ENCODE data around the gene PCDHGA3.
"Not testable (repeated sequence)": the region's sequence is repeated elsewhere in the genome, so short reads cannot be mapped to it uniquely, and the experiment has no call there.

Gene PCDHGA3

DNA sequence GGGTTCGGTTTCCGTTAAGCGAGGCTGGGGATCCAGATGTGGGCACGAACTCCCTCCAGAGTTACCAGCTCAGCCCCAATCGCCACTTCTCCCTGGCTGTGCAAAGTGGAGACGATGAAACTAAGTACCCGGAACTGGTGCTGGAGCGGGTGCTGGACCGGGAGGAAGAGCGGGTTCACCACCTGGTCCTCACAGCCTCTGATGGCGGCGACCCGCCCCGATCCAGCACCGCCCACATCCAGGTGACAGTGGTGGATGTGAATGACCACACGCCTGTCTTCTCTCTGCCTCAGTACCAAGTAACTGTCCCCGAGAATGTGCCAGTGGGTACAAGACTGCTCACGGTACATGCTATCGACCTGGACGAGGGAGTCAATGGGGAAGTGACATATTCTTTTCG, 39.7 kb downstream of the PCDHGA3 start:
- no peak for DNase-seq (ENCODE audit: low read depth)

DNA sequence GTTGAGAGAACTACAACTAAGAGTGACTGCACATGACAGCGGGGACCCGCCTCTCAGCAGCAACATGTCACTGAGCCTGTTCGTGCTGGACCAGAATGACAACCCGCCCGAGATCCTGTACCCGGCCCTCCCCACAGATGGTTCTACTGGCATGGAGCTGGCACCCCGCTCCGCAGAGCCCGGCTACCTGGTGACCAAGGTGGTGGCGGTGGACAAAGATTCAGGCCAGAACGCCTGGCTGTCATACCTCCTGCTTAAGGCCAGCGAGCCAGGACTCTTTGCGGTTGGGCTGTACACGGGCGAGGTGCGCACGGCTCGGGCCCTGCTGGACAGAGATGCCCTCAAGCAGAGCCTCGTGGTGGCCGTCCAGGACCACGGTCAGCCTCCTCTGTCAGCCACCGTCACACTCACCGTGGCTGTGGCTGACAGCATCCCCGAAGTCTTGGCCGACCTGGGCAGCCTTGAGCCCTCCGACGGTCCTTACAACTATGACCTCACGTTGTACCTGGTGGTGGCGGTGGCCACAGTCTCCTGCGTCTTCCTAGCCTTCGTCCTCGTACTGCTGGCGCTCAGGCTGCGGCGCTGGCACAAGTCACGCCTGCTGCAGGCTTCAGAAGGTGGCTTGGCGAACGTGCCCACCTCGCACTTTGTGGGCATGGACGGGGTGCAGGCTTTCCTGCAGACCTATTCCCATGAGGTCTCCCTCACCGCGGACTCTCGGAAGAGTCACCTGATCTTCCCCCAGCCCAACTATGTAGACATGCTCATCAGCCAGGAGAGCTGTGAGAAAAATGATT, 41.0 kb downstream of the PCDHGA3 start:
- DNase-seq (ENCODE audit: low read depth) = no peak

DNA sequence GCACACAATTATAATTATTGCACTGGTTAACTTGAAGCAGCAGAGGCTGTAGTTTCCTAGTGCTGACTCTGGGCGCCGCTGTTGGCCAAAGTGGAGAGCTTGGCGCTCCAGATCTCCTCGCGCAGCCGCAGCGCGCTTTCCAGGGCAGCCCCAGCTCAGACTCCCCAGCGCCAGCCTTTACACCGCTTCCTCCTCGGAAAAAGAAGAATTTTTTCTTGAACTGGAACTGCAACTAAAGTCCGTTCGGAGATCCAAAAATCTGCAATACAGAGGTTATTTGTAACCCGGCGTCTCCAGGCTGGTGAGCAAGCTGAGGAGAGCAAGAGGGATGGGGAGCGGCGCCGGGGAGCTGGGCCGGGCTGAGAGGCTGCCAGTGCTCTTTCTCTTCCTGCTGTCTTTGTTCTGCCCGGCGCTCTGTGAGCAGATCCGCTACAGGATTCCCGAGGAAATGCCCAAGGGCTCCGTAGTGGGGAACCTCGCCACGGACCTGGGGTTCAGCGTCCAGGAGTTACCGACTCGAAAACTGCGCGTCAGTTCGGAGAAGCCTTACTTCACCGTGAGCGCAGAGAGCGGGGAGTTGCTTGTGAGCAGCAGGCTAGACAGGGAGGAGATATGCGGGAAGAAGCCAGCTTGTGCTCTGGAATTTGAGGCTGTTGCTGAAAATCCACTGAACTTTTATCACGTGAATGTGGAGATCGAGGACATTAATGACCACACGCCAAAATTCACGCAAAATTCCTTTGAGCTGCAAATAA, 44.1 kb downstream of the PCDHGA3 start, which contains the start of gene PCDHGB4:
TSS of gene PCDHGB4 (plus strand) at position 142 of the 755 bp plus-strand sequence. CDS start at position 329, 187 bp downstream.
- peak; percentile 13 for DNase-seq (ENCODE audit: low read depth)

DNA sequence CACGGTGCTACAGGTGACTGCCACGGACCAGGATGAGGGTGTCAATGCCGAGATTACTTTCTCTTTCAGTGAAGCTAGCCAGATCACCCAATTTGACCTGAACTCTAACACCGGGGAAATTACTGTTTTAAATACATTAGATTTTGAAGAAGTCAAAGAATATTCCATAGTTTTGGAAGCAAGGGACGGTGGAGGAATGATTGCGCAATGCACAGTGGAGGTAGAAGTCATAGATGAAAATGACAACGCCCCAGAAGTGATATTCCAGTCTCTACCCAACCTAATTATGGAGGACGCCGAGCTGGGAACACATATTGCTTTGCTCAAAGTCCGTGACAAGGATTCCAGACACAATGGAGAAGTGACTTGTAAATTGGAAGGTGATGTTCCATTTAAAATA, 45.0 kb downstream of the PCDHGA3 start:
- no peak for DNase-seq (ENCODE audit: low read depth)

DNA sequence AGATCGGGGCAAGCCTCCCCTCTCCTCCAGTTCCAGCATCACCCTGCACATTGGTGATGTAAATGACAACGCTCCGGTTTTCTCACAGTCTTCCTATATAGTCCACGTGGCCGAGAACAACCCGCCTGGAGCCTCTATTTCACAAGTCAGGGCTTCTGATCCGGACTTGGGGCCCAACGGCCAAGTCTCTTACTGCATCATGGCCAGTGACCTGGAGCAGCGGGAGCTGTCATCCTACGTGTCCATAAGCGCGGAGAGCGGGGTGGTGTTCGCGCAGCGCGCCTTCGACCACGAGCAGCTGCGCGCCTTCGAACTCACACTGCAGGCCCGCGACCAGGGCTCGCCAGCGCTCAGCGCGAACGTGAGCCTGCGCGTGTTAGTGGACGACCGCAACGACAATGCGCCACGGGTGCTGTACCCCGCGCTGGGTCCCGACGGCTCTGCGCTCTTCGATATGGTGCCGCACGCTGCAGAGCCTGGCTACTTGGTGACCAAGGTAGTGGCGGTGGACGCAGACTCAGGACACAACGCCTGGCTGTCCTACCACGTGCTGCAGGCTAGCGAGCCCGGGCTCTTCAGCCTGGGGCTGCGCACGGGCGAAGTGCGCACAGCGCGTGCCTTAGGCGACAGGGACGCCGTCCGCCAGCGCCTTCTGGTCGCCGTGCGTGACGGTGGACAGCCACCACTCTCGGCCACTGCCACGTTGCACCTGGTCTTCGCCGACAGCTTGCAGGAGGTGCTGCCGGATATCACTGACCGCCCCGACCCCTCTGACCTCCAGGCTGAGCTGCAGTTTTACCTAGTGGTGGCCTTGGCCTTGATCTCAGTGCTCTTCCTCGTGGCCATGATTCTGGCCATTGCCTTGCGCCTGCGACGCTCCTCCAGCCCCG, 45.8 kb downstream of the PCDHGA3 start:
- no peak for DNase-seq (ENCODE audit: low read depth)

DNA sequence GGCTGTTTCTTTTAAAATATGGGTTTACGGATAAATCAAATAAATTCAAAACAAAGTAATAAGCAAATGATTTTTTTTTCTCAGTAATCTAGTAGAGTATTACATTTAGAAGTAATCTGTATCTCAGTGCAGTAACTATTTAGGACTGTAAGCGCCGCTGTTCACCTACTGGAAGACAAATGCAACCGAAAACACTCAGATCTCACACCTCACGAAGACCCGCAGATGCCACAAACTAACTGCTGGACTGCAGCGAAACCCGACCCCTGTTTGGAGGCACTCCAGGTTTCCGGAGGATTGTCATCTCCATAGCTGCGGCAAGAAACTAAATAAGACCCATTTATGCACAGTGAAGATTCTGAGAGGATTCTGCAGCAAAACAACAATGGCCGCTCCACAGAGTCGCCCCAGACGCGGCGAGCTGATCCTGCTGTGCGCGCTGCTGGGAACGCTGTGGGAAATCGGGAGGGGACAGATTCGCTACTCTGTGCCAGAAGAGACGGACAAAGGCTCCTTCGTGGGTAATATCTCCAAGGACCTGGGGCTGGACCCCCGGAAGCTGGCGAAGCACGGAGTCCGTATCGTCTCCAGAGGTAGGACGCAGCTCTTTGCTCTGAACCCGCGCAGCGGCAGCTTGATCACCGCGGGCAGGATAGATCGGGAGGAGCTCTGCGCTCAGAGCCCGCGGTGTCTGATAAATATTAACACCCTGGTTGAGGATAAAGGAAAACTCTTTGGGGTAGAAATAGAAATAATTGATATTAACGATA, 49.0 kb downstream of the PCDHGA3 start, which contains the start of gene PCDHGA8:
TSS of gene PCDHGA8 (plus strand) at position 205 of the 770 bp plus-strand sequence. CDS start at position 386, 181 bp downstream.
- no peak for DNase-seq (ENCODE audit: low read depth)

DNA sequence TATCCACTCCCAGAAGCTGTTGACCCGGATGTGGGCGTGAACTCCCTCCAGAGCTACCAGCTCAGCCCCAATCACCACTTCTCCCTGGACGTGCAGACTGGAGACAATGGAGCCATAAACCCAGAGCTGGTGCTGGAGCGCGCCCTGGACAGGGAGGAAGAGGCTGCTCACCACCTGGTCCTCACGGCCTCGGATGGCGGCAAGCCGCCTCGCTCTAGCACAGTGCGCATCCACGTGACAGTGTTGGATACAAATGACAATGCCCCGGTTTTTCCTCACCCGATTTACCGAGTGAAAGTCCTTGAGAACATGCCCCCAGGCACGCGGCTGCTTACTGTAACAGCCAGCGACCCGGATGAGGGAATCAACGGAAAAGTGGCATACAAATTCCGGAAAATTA, 49.6 kb downstream of the PCDHGA3 start:
- no peak for DNase-seq (ENCODE audit: low read depth)

DNA sequence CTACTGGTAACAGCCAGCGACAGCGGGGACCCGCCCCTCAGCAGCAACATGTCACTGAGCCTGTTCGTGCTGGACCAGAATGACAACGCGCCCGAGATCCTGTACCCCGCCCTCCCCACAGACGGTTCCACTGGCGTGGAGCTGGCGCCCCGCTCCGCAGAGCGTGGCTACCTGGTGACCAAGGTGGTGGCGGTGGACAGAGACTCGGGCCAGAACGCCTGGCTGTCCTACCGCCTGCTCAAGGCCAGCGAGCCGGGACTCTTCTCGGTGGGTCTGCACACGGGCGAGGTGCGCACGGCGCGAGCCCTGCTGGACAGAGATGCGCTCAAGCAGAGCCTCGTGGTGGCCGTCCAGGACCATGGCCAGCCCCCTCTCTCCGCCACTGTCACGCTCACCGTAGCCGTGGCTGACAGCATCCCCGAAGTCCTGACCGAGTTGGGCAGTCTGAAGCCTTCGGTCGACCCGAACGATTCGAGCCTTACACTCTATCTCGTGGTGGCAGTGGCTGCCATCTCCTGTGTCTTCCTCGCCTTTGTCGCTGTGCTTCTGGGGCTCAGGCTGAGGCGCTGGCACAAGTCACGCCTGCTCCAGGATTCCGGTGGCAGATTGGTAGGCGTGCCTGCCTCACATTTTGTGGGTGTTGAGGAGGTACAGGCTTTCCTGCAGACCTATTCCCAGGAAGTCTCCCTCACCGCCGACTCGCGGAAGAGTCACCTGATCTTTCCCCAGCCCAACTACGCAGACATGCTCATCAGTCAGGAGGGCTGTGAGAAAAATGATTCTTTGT, 51.0 kb downstream of the PCDHGA3 start:
- not testable (repeated sequence) for DNase-seq (ENCODE audit: low read depth)
